Measurements from ENCODE around the gene TSNAXIP1. TPM values are rescaled to one million over a fixed set of nuclear protein-coding genes. Genes with fewer than 3 reads are reported as not detected.

TSNAXIP1 gene
- total RNA-seq, 2 experiments from 2014 or later = 0.47 to 0.63 TPM

GRCh38 chr16:67786491-67786890 is 20.2 kb upstream of the TSNAXIP1 start:
- H3K27ac Mint-ChIP-seq = no peak overlapping the region
- H3K9me3 Mint-ChIP-seq (ENCODE audit: insufficient read depth) = no peaks in the 10 kb centered on the region
- H3K27me3 Mint-ChIP-seq (ENCODE audit: low read depth) = no peaks in the 10 kb centered on the region
- CTCF ChIA-PET = interaction anchor here (1.1 to 3.2 kb wide), 2 partner anchors 14 to 30 kb away, joined by 3 to 14 read pairs; no protein-coding TSS in a partner anchor
- no peak for DNase-seq
- H3K36me3 Mint-ChIP-seq (ENCODE audit: low read depth) = peaks cover 13% of the 10 kb centered on the region
- ATAC-seq = no peak
- POLR2A ChIA-PET = no interaction called here
- no peak overlapping the region for H3K4me3 Mint-ChIP-seq
- peaks cover 14% of the 10 kb centered on the region for H3K4me1 Mint-ChIP-seq (ENCODE audit: low read depth)

- no peaks in the 10 kb centered on the region for H3K27me3 Mint-ChIP-seq (ENCODE audit: low read depth)
- peaks cover 8% of the 10 kb centered on the region for H3K36me3 Mint-ChIP-seq (ENCODE audit: low read depth)
- H3K27ac Mint-ChIP-seq = no peak overlapping the region
- ChIA-PET POLR2A (no interaction called here), CTCF (no interaction called here)
- H3K9me3 Mint-ChIP-seq (ENCODE audit: insufficient read depth) = no peaks in the 10 kb centered on the region
- DNase-seq = no peak
- H3K4me3 Mint-ChIP-seq = no peak overlapping the region
- no peak for ATAC-seq
- peaks cover 11% of the 10 kb centered on the region for H3K4me1 Mint-ChIP-seq (ENCODE audit: low read depth)
Observed at GRCh38 chr16:67790071-67790470, 16.6 kb upstream of the TSNAXIP1 start.

GRCh38 chr16:67796099-67796718 is 10.5 kb upstream of the TSNAXIP1 start:
- Mint-ChIP-seq H3K4me1 (ENCODE audit: low read depth) (peaks cover 20% of the 10 kb centered on the region), H3K9me3 (ENCODE audit: insufficient read depth) (no peaks in the 10 kb centered on the region), H3K27ac (peak overlapping the region; percentile 17), H3K4me3 (no peak overlapping the region), H3K27me3 (ENCODE audit: low read depth) (no peaks in the 10 kb centered on the region), H3K36me3 (ENCODE audit: low read depth) (peaks cover 36% of the 10 kb centered on the region)
- ChIA-PET POLR2A (interaction anchor here (0.5 to 0.8 kb wide), 4 partner anchors 8 to 39 kb away, joined by 3 to 5 read pairs (median 4); partner anchors contain the start of genes RANBP10 and TSNAXIP1), CTCF (no interaction called here)
- no peak for ATAC-seq
- no peak for DNase-seq

GRCh38 chr16:67800338-67800926 is 6.3 kb upstream of the TSNAXIP1 start:
- POLR2A ChIA-PET = interaction anchor here (1.7 kb wide), 1 partner anchor 135 kb away, joined by 5 read pairs; no protein-coding TSS in a partner anchor
- peaks cover 72% of the 10 kb centered on the region for H3K36me3 Mint-ChIP-seq (ENCODE audit: low read depth)
- H3K27ac Mint-ChIP-seq = peak overlapping the region; percentile 84
- CTCF ChIA-PET = interaction anchor here (0.8 to 6.1 kb wide), 5 partner anchors 10 to 128 kb away, joined by 3 to 43 read pairs (median 4); partner anchors contain the start of gene GFOD2
- H3K4me1 Mint-ChIP-seq (ENCODE audit: low read depth) = peaks cover 57% of the 10 kb centered on the region
- DNase-seq = no peak
- H3K9me3 Mint-ChIP-seq (ENCODE audit: insufficient read depth) = no peaks in the 10 kb centered on the region
- H3K4me3 Mint-ChIP-seq = no peak overlapping the region
- ATAC-seq = no peak
- no peaks in the 10 kb centered on the region for H3K27me3 Mint-ChIP-seq (ENCODE audit: low read depth)

- CTCF ChIA-PET = interaction anchor here (0.8 to 6.1 kb wide), 5 partner anchors 9 to 128 kb away, joined by 3 to 43 read pairs (median 4); no protein-coding TSS in a partner anchor
- Mint-ChIP-seq H3K4me1 (ENCODE audit: low read depth) (peaks cover 59% of the 10 kb centered on the region), H3K4me3 (peak overlapping the region; percentile 48), H3K36me3 (ENCODE audit: low read depth) (peaks cover 73% of the 10 kb centered on the region), H3K27ac (peak overlapping the region; percentile 84), H3K9me3 (ENCODE audit: insufficient read depth) (no peaks in the 10 kb centered on the region), H3K27me3 (ENCODE audit: low read depth) (no peaks in the 10 kb centered on the region)
- DNase-seq = no peak
- POLR2A ChIA-PET = interaction anchor here (0.8 to 1.7 kb wide), 4 partner anchors 12 to 134 kb away, joined by 3 to 8 read pairs (median 4); partner anchors contain the start of gene GFOD2
- ATAC-seq = no peak
Observed at GRCh38 chr16:67801241-67801640, 5.4 kb upstream of the TSNAXIP1 start.

GRCh38 chr16:67801883-67802282 is 4.8 kb upstream of the TSNAXIP1 start:
- DNase-seq (peak; percentile 61), ATAC-seq (no peak)
- no peaks in the 10 kb centered on the region for H3K9me3 Mint-ChIP-seq (ENCODE audit: insufficient read depth)
- peaks cover 59% of the 10 kb centered on the region for H3K4me1 Mint-ChIP-seq (ENCODE audit: low read depth)
- H3K27ac Mint-ChIP-seq = peak overlapping the region; percentile 84
- H3K36me3 Mint-ChIP-seq (ENCODE audit: low read depth) = peaks cover 66% of the 10 kb centered on the region
- H3K4me3 Mint-ChIP-seq = peak overlapping the region; percentile 48
- CTCF ChIA-PET = interaction anchor here (0.6 to 6.1 kb wide), 7 partner anchors 9 to 316 kb away, joined by 3 to 43 read pairs (median 4); no protein-coding TSS in a partner anchor
- no peaks in the 10 kb centered on the region for H3K27me3 Mint-ChIP-seq (ENCODE audit: low read depth)
- POLR2A ChIA-PET = interaction anchor here (0.8 to 1.5 kb wide), 3 partner anchors 13 to 83 kb away, joined by 3 to 8 read pairs (median 4); partner anchors contain the start of gene GFOD2

GRCh38 chr16:67803894-67804293 is 2.8 kb upstream of the TSNAXIP1 start:
- ChIA-PET POLR2A (interaction anchor here (1.2 kb wide), 1 partner anchor 85 kb away, joined by 3 read pairs; the partner anchor contains the start of gene GFOD2), CTCF (interaction anchor here (1.3 to 6.1 kb wide), 2 partner anchors 12 to 322 kb away, joined by 3 to 43 read pairs; no protein-coding TSS in a partner anchor)
- H3K9me3 Mint-ChIP-seq (ENCODE audit: insufficient read depth) = no peaks in the 10 kb centered on the region
- H3K36me3 Mint-ChIP-seq (ENCODE audit: low read depth) = peaks cover 55% of the 10 kb centered on the region
- no peak overlapping the region for H3K4me3 Mint-ChIP-seq
- no peaks in the 10 kb centered on the region for H3K27me3 Mint-ChIP-seq (ENCODE audit: low read depth)
- DNase-seq = no peak
- no peak for ATAC-seq
- peaks cover 59% of the 10 kb centered on the region for H3K4me1 Mint-ChIP-seq (ENCODE audit: low read depth)
- peak overlapping the region; percentile 67 for H3K27ac Mint-ChIP-seq

- ChIA-PET POLR2A (interaction anchor here (1.0 kb wide), 1 partner anchor 145 kb away, joined by 3 read pairs; the partner anchor contains the start of gene ACD), CTCF (interaction anchor here (6.1 kb wide), 1 partner anchor 11 kb away, joined by 43 read pairs; no protein-coding TSS in a partner anchor)
- Mint-ChIP-seq H3K27me3 (ENCODE audit: low read depth) (no peaks in the 10 kb centered on the region), H3K9me3 (ENCODE audit: insufficient read depth) (no peaks in the 10 kb centered on the region), H3K27ac (peak overlapping the region; percentile 90), H3K4me3 (peak overlapping the region; percentile 94), H3K36me3 (ENCODE audit: low read depth) (peaks cover 50% of the 10 kb centered on the region), H3K4me1 (ENCODE audit: low read depth) (peaks cover 56% of the 10 kb centered on the region)
- DNase-seq (no peak), ATAC-seq (no peak)
Observed at GRCh38 chr16:67804853-67805542, 1.7 kb upstream of the TSNAXIP1 start.

- DNase-seq = no peak
Observed at GRCh38 chr16:67805718-67806427, 816 bp upstream of the TSNAXIP1 start.

GRCh38 chr16:67807148-67807682 is 526 bp downstream of the TSNAXIP1 start:
- CTCF ChIA-PET = interaction anchor here (0.9 to 3.0 kb wide), 8 partner anchors 9 to 326 kb away, joined by 3 to 47 read pairs (median 4); partner anchors contain the start of genes ATP6V0D1, C16orf86, GFOD2 and PSKH1
- Mint-ChIP-seq H3K9me3 (ENCODE audit: insufficient read depth) (no peaks in the 10 kb centered on the region), H3K4me3 (peak overlapping the region; percentile 94), H3K4me1 (ENCODE audit: low read depth) (peaks cover 34% of the 10 kb centered on the region), H3K27me3 (ENCODE audit: low read depth) (peaks cover 5% of the 10 kb centered on the region), H3K36me3 (ENCODE audit: low read depth) (peaks cover 29% of the 10 kb centered on the region), H3K27ac (peak overlapping the region; percentile 90)
- no peak for ATAC-seq
- DNase-seq = no peak
- POLR2A ChIA-PET = interaction anchor here (0.6 to 1.5 kb wide), 9 partner anchors 10 to 192 kb away, joined by 3 to 7 read pairs (median 4); partner anchors contain the start of genes DPEP2, GFOD2 and NUTF2

More at GRCh38 chr16:67805718-67806427, 816 bp upstream of the TSNAXIP1 start:
- Mint-ChIP-seq H3K4me1 (ENCODE audit: low read depth) (peaks cover 47% of the 10 kb centered on the region), H3K27me3 (ENCODE audit: low read depth) (no peaks in the 10 kb centered on the region), H3K36me3 (ENCODE audit: low read depth) (peaks cover 41% of the 10 kb centered on the region), H3K27ac (peak overlapping the region; percentile 90), H3K4me3 (peak overlapping the region; percentile 94), H3K9me3 (ENCODE audit: insufficient read depth) (no peaks in the 10 kb centered on the region)
- ChIA-PET POLR2A (interaction anchor here (0.7 to 1.5 kb wide), 10 partner anchors 9 to 193 kb away, joined by 3 to 7 read pairs (median 4); partner anchors contain the start of genes DPEP2, EDC4, GFOD2 and NUTF2), CTCF (interaction anchor here (0.8 to 6.1 kb wide), 11 partner anchors 10 to 325 kb away, joined by 3 to 47 read pairs (median 3); partner anchors contain the start of genes ATP6V0D1, C16orf86 and GFOD2)
- no peak for ATAC-seq
